GM08714 (cell line): ENCODE results near the gene EFNA2.
A peak's percentile ranks its signal among the peaks of the same experiment; 100 is the strongest.

Experiments
- H3K4me3 ChIP-seq: fragments of 200-500 bp; sonication (Bioruptor generic); 2 replicates; pipeline ENCODE4 v1.5.1; 2014; ENCODE audit warnings: mild to moderate bottlenecking, low read length, inconsistent platforms
- ZNF274 ChIP-seq: IDR thresholded peaks from 2 replicates; pipeline ENCODE4 v1.6.1; 2012; ENCODE audit warnings: mild to moderate bottlenecking, low read depth, low read length

The EFNA2 gene

GRCh38 chr19:1261538-1261797 lies 24.2 kb upstream of the EFNA2 start:
- TF ChIP-seq ZNF274: no peak
- peak overlapping the region; percentile 73; the same call in 1 of the 2 replicates for H3K4me3 ChIP-seq

GRCh38 chr19:1261798-1262622 lies 23.7 kb upstream of the EFNA2 start:
- peak overlapping the region; percentile 73; the same call in 1 of the 2 replicates for H3K4me3 ChIP-seq
- no peak for TF ChIP-seq ZNF274

GRCh38 chr19:1262623-1263123 lies 23.0 kb upstream of the EFNA2 start:
- H3K4me3 ChIP-seq: peak overlapping the region; percentile 73; the same call in 1 of the 2 replicates
- TF ChIP-seq ZNF274: no peak

DNA sequence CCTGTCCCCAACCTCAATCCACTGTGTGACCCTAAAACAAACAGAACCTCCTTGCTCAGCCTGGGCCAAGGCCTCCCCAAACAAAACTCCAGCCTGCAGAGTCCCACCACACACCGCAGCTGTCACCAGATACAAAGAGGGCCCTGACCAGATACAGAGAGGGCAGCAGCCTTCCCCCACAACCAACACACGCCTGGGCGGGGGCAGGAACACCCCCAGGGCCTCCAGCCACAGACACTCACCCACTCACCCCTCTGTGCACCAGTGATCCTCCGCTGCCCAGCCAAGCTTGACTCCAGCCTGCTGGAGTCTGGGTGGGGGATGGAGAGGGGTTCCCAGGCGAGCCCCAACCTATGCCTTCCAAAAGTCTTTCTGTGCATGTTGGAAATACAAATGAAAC lies 22.5 kb upstream of the EFNA2 start:
- no peak for TF ChIP-seq ZNF274
- no peak overlapping the region for H3K4me3 ChIP-seq

DNA sequence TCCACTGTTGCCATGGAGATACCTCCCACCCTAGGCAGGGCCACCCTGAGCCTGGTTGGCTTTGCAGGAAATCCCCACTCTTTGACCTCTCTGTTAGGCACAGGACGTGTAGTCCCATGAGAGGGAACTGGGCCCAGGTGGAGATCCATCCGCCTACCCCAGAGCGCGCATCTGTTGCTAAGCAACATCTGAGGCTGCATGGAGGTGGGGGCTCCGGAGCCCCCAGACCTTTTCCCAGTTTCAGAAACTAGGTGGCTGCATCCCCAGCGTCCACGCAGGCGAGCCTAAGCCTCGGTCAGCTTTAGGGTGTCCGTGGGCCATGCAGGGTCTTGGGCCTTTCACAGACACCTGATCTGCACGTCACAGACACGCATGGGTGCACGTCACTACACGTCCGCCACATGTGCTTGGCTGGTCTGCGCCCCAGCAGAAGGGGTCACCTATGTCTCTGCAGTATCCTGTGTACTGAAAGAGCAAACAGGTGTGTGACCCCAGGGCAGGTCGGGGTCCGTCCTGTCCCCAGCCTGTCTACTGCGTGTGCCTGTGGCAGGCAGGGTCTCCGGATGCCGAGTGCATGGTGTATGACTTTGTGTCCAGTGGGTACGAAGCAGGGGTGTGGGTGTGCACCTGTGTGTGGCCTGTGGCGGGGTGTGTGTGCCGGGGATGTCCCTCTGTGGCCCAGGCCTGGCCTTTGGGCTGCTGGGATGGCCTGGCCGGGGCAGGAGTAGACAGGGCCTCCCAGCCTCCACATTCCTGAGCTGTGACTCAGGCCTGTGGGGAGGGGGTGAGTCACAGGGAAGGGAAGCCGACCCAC lies 20.7 kb upstream of the EFNA2 start:
- H3K4me3 ChIP-seq: no peak overlapping the region
- TF ChIP-seq ZNF274: no peak

- peak overlapping the region; percentile 3; the same call in 1 of the 2 replicates for H3K4me3 ChIP-seq
- no peak for TF ChIP-seq ZNF274
Measured at GRCh38 chr19:1265615-1266128, 20.0 kb upstream of the EFNA2 start.

- TF ChIP-seq ZNF274: no peak
- H3K4me3 ChIP-seq: peak overlapping the region; percentile 44; the same call in 1 of the 2 replicates
Measured at GRCh38 chr19:1266129-1266915, 19.4 kb upstream of the EFNA2 start.

- H3K4me3 ChIP-seq: peak overlapping the region; percentile 44; the same call in 1 of the 2 replicates
- no peak for TF ChIP-seq ZNF274
Measured at GRCh38 chr19:1266916-1267476, 18.7 kb upstream of the EFNA2 start.

- no peak overlapping the region; the same call in 1 of the 2 replicates for H3K4me3 ChIP-seq
- TF ChIP-seq ZNF274: no peak
Measured at GRCh38 chr19:1267477-1268225, 18.0 kb upstream of the EFNA2 start.

- no peak for TF ChIP-seq ZNF274
- H3K4me3 ChIP-seq: no peak overlapping the region
Measured at GRCh38 chr19:1268226-1269064, 17.2 kb upstream of the EFNA2 start.

GRCh38 chr19:1269065-1269477 lies 16.6 kb upstream of the EFNA2 start, which contains the start of gene CIRBP:
Gene CIRBP, plus strand, starts transcription at chr19:1269332. Its CDS starts 1,602 bp downstream, at chr19:1270934.
- no peak for TF ChIP-seq ZNF274
- H3K4me3 ChIP-seq: peak within 1 kb of the TSS; percentile 81
